ENCODE results near the gene PDE7B. TPM values are rescaled to one million over a fixed set of nuclear protein-coding genes. Genes with fewer than 3 reads are reported as not detected.

Gene PDE7B
- total and polyA plus RNA-seq, 2 of the 8 experiments (the other 6 are each of a cell fraction or from before 2014, with no cell fraction given), result not detected

DNA sequence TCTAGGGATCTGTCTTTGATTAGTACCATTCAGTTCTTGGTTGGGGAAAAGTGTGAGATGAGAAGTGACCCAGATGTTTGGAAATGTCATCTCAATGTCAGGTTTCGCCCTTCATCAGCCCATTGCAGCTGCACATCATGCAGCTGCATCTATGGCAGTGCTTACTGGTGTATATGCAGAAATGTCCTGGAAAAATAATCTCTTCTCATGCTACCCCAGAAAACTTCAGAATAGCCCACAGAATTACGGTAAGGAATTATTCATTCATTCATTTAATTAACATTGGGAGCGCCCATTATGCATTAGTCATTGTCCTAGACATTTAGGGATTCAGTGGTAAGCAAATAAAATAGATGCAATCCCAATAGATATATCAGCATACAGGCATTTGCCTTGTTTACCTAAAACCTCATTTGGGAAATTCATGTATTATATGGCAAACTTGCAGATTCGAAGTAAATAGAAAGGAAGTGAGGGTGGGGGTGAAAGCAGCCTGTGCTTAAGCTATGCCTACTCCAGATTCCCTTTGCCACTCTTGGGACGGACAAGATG is 89.2 kb downstream of the PDE7B start (continued):
- TF ChIP-seq SIRT6 (IDR thresholded peaks at IDR 0.05; ENCODE audit: low read length) (no peak), SP2 (IDR thresholded peaks at IDR 0.05; ENCODE audit: low read length) (no peak), GABPA (IDR thresholded peaks at IDR 0.05; ENCODE audit: borderline replicate concordance, insufficient read depth, low read length) (no peak), HDAC6 (IDR thresholded peaks at IDR 0.05; ENCODE audit: low read depth, low read length) (no peak)

Data from H1 (cell line).